Esophagus muscularis mucosa (tissue), 4 donors: ENCODE data around the gene HOXD8. TPM values are rescaled to one million over a fixed set of nuclear protein-coding genes. Genes with fewer than 3 reads are reported as not detected.

Experiments
- DNase-seq: peaks from one replicate; pipeline ENCODE4 v3.0.0-alpha.2; 2017; ENCODE audit errors: extremely low spot score
- H3K27ac ChIP-seq, 4 donors: fragments of 200-600 bp; sonication (generic); replicated peaks in 1 of 4; 1 replicate in 3 of 4; 2 replicates in 1 of 4; pipeline ENCODE4 v1.5.1; 2016 to 2019; ENCODE audit warnings: mild to moderate bottlenecking in 1 of 4
- H3K27me3 ChIP-seq, 4 donors: fragments of 200-600 bp; sonication (generic); one replicate each; pipeline versions ENCODE4 v1.5.1 to v1.6.0; 2016 to 2019
- H3K36me3 ChIP-seq, 4 donors: fragments of 200-600 bp; sonication (generic); one replicate each; pipeline ENCODE4 v1.5.1; 2016 to 2019
- H3K4me1 ChIP-seq, 4 donors: fragments of 200-600 bp; sonication (generic); one replicate each; pipeline ENCODE4 v1.5.1; 2016 to 2019
- H3K4me3 ChIP-seq, 4 donors: fragments of 200-600 bp; sonication (generic); 1 replicate in 2 of 4; 2 replicates in 2 of 4; pipeline ENCODE4 v1.5.1; 2016 to 2019; ENCODE audit warnings: mild to moderate bottlenecking in 4 of 4, moderate library complexity in 1 of 4
- H3K9me3 ChIP-seq, 4 donors: fragments of 200-600 bp; sonication (generic); 1 replicate in 3 of 4; 2 replicates in 1 of 4; pipeline ENCODE4 v1.5.1; 2016 to 2019
- EP300 ChIP-seq: sonication (generic); formaldehyde crosslinking; IDR thresholded peaks from one replicate; pipeline ENCODE4 v1.6.1; 2017; ENCODE audit warnings: antibody characterized with exemption
- POLR2A ChIP-seq: fragments of 450-650 bp; IDR thresholded peaks from one replicate; pipeline ENCODE4 v1.6.1; 2017; ENCODE audit warnings: antibody characterized with exemption, moderate library complexity, mild to moderate bottlenecking, low read depth
- POLR2AphosphoS5 ChIP-seq, 2 donors: sonication (generic); formaldehyde crosslinking; IDR thresholded peaks; one replicate each; pipeline ENCODE4 v1.6.1; 2017; ENCODE audit warnings: antibody characterized with exemption in 2 of 2
- WGBS: methylation state at CpG from one replicate; pipeline ENCODE4 v1.1.5; 2018; 5-methylcytosine and 5-hydroxymethylcytosine counted together
- intact Hi-C: fragments of 100-400 bp; cut with DNase I; formaldehyde crosslinking; loops from one replicate; pipeline ENCODE4 v1.15.1; 2023
- total RNA-seq, 4 donors: library from RNA; depleted of rRNA; stranded (reverse); fragments of >200 nt; gene quantifications; one replicate each; pipeline versions ENCODE4 v1.1.0 to v1.2.1, GENCODE V29; 2016
- TF ChIP-seq, protein P1 (sequence below), 3 experiments: fragments of 200-600 bp in 2 of 3; fragments of 450-650 bp in 1 of 3; sonication (generic) in 2 of 3; IDR thresholded peaks; one replicate each; pipeline ENCODE4 v1.5.1; 2017 to 2019; ENCODE audit warnings: antibody characterized with exemption in 3 of 3, mild to moderate bottlenecking in 2 of 3, moderate library complexity in 1 of 3

Gene HOXD8
- total RNA-seq, 4 donors from 2014 or later = 3.7 to 4.8 (median 4.3) TPM

GRCh38 chr2:176124110-176124946 is 5.2 kb upstream of the HOXD8 start:
- peaks cover 10 to 100% (median 82%) of the 10 kb centered on the region in 4 donors for H3K27me3 ChIP-seq
- no peak overlapping the region for H3K27ac ChIP-seq
- DNase-seq = no peak
- TF ChIP-seq POLR2AphosphoS5 (IDR thresholded peaks at IDR 0.05) = no peak
- TF ChIP-seq, protein P1, sequence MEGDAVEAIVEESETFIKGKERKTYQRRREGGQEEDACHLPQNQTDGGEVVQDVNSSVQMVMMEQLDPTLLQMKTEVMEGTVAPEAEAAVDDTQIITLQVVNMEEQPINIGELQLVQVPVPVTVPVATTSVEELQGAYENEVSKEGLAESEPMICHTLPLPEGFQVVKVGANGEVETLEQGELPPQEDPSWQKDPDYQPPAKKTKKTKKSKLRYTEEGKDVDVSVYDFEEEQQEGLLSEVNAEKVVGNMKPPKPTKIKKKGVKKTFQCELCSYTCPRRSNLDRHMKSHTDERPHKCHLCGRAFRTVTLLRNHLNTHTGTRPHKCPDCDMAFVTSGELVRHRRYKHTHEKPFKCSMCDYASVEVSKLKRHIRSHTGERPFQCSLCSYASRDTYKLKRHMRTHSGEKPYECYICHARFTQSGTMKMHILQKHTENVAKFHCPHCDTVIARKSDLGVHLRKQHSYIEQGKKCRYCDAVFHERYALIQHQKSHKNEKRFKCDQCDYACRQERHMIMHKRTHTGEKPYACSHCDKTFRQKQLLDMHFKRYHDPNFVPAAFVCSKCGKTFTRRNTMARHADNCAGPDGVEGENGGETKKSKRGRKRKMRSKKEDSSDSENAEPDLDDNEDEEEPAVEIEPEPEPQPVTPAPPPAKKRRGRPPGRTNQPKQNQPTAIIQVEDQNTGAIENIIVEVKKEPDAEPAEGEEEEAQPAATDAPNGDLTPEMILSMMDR (IDR thresholded peaks at IDR 0.05) = no peak
- no peak for TF ChIP-seq EP300
- TF ChIP-seq POLR2A = no peak
- 21% methylated on average over 28 of the region's 34 CpGs for whole genome bisulfite sequencing
- peaks cover 20 to 51% (median 37%) of the 10 kb centered on the region in 4 donors for H3K4me1 ChIP-seq
- no peaks in the 10 kb centered on the region for H3K9me3 ChIP-seq
- no peaks in the 10 kb centered on the region for H3K36me3 ChIP-seq
- intact Hi-C loops = no loop called here
- H3K4me3 ChIP-seq = peak overlapping the region in 3 of 4 donors; percentile 49 to 62 (median 51)

DNA sequence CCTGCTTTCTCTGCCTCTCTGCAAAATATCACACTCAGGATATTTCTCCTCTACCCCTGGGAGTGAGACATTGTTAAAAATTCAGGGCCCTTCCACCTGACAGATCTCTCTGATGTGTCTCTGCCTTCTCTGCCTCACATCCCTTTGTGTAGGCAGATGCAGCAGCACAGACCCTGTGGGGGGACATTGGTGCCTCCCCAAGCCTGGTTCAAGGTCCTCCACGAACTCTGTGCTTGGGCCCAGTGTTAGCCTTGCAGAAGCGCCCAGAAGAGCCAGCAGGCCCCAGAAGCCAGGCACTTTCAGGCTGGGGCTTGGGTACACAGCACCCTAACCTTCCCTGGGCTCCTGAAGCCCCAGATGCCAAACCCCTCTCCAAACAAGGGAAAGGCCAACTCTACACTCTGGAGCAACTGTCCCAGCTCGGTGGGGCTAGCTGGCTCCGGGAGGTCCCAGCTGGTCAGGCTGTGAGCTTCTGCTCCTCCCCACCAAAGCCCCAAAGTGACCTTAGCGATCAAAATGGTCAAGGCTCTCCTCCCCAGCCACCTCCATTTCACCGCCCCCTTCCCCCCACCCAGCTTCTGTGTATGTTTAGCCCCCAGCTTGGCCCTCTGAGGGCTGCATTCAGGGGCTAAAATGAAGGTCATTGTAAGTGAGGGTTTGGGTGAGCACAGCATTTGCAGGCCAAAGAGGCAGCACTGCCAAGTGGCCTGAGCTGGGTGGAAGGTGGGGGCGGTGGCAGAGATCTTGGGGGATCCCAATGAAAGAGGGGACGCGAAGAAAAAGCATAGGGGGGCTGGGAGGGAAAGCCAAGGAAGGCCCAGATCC is 4.3 kb upstream of the HOXD8 start:
- Histone ChIP-seq H3K4me1 (peaks cover 24 to 59% (median 43%) of the 10 kb centered on the region in 4 donors), H3K27ac (no peak overlapping the region), H3K27me3 (peaks cover 10 to 100% (median 82%) of the 10 kb centered on the region in 4 donors), H3K4me3 (no peak overlapping the region), H3K9me3 (no peaks in the 10 kb centered on the region), H3K36me3 (no peaks in the 10 kb centered on the region)
- intact Hi-C loops = loop anchor here (5.0 kb wide), 4 partner anchors 332 to 692 kb away; no protein-coding TSS in a partner anchor
- DNase-seq = no peak
- 29% methylated on average over 6 of the region's 9 CpGs for WGBS
- TF ChIP-seq POLR2AphosphoS5 (IDR thresholded peaks at IDR 0.05) (no peak), EP300 (no peak), POLR2A (no peak)
- TF ChIP-seq, protein P1 (IDR thresholded peaks at IDR 0.05) = no peak

DNA sequence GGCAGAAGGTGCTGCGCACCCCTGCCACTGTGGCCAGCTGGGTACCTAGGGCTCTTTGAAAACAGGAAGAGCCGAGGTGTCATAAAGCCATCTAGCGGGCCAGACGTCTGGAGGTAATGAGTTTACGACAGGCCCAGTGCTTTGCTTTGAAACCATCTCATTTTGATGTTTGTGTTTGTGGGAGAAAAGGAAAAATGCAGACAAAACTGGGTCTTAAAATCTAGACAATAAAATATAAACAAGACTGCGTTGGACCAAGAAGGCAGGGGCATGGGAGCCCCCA is 3.8 kb upstream of the HOXD8 start:
- 36% methylated on average over 6 of the region's 6 CpGs for WGBS
- H3K36me3 ChIP-seq = no peaks in the 10 kb centered on the region
- H3K4me3 ChIP-seq = no peak overlapping the region
- H3K4me1 ChIP-seq = peaks cover 30 to 65% (median 48%) of the 10 kb centered on the region in 4 donors
- TF ChIP-seq POLR2A (no peak), EP300 (no peak)
- intact Hi-C loops = loop anchor here (2.0 to 5.0 kb wide), 5 partner anchors 332 to 1021 kb away; no protein-coding TSS in a partner anchor
- no peak overlapping the region for H3K27ac ChIP-seq
- H3K27me3 ChIP-seq = peaks cover 10 to 100% (median 82%) of the 10 kb centered on the region in 4 donors
- H3K9me3 ChIP-seq = no peaks in the 10 kb centered on the region
- no peak for DNase-seq

DNA sequence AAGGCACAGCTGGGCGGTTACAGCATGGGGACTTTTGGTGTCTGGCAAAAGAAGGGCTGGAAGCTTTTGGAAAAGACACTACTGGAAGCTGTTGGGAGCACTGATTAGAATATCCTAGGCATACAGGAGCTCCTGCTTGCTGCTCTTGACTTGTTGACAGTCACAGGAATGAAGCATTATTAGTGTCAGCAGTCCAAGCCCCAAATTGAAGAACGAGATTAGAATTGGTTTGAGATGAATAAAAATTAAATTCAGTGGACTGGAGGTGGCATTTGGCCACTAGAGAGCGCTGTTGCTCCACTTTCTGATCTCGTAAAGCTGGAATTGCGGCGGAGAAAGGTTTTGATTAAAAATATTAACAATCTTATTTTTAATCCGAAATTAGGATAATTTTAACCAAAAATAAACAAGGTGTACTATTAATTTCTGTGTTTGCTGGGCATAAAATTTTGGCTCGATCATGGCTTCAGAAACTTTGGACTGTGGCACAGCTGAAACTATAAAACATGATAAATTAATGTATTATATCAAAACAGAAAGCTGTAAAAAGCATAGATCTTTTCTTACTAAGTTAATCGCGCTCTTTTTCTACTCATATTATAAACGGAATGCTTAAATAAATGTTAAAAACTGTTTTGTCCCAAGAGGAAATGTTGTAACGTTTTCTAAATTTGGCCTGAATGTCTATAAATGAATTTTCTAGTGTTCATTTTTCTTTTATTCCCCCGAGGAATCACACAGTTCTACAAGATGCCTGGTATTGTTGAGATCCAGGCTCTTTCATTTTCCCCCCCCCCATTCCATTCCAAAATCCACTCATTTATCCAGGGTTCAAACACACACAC is 2.4 kb upstream of the HOXD8 start:
- Histone ChIP-seq H3K27ac (no peak overlapping the region), H3K9me3 (no peaks in the 10 kb centered on the region), H3K4me1 (peaks cover 27 to 61% (median 42%) of the 10 kb centered on the region in 4 donors), H3K36me3 (no peaks in the 10 kb centered on the region), H3K27me3 (peaks cover 10 to 100% (median 83%) of the 10 kb centered on the region in 4 donors), H3K4me3 (no peak overlapping the region)
- DNase-seq = no peak
- TF ChIP-seq EP300 = no peak
- TF ChIP-seq, protein P1 (IDR thresholded peaks at IDR 0.05) = peak; percentile 84 to 90 (median 89)
- TF ChIP-seq POLR2AphosphoS5 (IDR thresholded peaks at IDR 0.05) = peak in 1 of 2 donors; percentile 6
- WGBS = 3% methylated on average over 13 of the region's 13 CpGs
- intact Hi-C loops = loop anchor here (2.0 to 5.0 kb wide), 5 partner anchors 330 to 1020 kb away; no protein-coding TSS in a partner anchor
